Right atrium auricular region (tissue), 2 donors: ENCODE data around the gene LSM7. TPM values are rescaled to one million over a fixed set of nuclear protein-coding genes. Genes with fewer than 3 reads are reported as not detected.

Experiments
- DNase-seq: peaks from one replicate; pipeline ENCODE4 v3.0.0-alpha.2; 2019; ENCODE audit warnings: low spot score
- H3K27ac ChIP-seq, 2 donors: fragments of 200-600 bp; sonication (generic); 1 replicate in 1 of 2; 2 replicates in 1 of 2; pipeline ENCODE4 v1.5.1; 2016 to 2019
- H3K27me3 ChIP-seq, 2 donors: fragments of 200-600 bp; sonication (generic); one replicate each; pipeline versions ENCODE4 v1.5.1 to v1.6.0; 2017 to 2019
- H3K36me3 ChIP-seq: fragments of 200-600 bp; sonication (generic); one replicate; pipeline ENCODE4 v1.5.1; 2016
- H3K4me1 ChIP-seq, 2 donors: fragments of 200-600 bp; sonication (generic); one replicate each; pipeline versions ENCODE4 v1.5.1 to v1.6.0; 2017 to 2019
- H3K4me3 ChIP-seq, 2 donors: fragments of 200-600 bp; sonication (generic); 1 replicate in 1 of 2; 2 replicates in 1 of 2; pipeline ENCODE4 v1.5.1; 2017 to 2019; ENCODE audit warnings: mild to moderate bottlenecking in 1 of 2, moderate library complexity in 1 of 2
- H3K9me3 ChIP-seq, 2 donors: fragments of 200-600 bp; sonication (generic); one replicate each; pipeline ENCODE4 v1.5.1; 2019
- total RNA-seq, 2 donors: library from RNA; depleted of rRNA; stranded (reverse); fragments of >200 nt; gene quantifications; one replicate each; pipeline ENCODE4 v1.1.0, GENCODE V29; 2016
- TF ChIP-seq, protein P1 (sequence below), 2 donors: fragments of 200-600 bp; sonication (generic); IDR thresholded peaks; one replicate each; pipeline ENCODE4 v1.5.1; 2019; ENCODE audit warnings: antibody characterized with exemption in 2 of 2

Gene LSM7
- total RNA-seq, 2 donors from 2014 or later: 38.6 to 104 TPM

DNA sequence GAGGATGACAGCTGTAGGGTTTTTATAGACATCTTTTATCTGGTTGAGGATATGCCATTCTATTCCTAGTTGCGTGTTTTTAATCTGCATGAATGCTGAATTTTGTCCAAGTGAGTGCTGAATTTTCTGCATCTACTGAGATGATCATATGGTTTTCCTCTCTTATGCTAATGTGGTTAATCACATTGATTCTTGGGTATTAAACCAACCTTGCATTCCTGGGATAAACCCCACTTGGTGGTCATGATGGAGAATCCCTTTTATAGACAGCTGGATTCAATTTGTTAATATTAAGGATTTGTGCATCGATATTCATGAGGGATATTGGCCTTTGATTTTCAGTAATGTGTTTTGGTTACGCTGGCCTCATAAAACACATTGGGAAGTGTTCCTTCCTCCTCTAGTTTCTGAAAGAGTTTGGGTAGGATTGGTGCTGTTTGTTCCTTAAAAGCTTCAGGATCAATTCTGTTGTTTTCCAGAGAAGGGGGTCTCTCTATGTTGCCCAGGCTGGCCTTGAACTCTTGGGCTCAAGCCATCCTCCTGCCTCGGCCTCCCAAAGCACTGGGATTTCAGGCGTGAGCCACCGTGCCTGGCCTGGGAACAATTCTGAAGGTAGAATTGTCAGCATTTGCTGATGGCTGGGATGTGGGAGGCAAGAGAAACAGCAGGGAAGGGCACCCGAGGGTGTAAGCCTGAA lies 13.1 kb downstream of the LSM7 start:
- H3K4me3 ChIP-seq: no peak overlapping the region
- no peak overlapping the region for H3K27ac ChIP-seq
- H3K4me1 ChIP-seq: peaks cover 0 to 4% of the 10 kb centered on the region in 2 donors
- DNase-seq: no peak
- peaks cover 0 to 3% of the 10 kb centered on the region in 2 donors for H3K9me3 ChIP-seq
- peaks cover 0 to 8% of the 10 kb centered on the region in 2 donors for H3K27me3 ChIP-seq
- H3K36me3 ChIP-seq: no peaks in the 10 kb centered on the region
- TF ChIP-seq, protein P1, sequence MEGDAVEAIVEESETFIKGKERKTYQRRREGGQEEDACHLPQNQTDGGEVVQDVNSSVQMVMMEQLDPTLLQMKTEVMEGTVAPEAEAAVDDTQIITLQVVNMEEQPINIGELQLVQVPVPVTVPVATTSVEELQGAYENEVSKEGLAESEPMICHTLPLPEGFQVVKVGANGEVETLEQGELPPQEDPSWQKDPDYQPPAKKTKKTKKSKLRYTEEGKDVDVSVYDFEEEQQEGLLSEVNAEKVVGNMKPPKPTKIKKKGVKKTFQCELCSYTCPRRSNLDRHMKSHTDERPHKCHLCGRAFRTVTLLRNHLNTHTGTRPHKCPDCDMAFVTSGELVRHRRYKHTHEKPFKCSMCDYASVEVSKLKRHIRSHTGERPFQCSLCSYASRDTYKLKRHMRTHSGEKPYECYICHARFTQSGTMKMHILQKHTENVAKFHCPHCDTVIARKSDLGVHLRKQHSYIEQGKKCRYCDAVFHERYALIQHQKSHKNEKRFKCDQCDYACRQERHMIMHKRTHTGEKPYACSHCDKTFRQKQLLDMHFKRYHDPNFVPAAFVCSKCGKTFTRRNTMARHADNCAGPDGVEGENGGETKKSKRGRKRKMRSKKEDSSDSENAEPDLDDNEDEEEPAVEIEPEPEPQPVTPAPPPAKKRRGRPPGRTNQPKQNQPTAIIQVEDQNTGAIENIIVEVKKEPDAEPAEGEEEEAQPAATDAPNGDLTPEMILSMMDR (IDR thresholded peaks at IDR 0.05): no peak

GRCh38 chr19:2312820-2313501 lies 15.4 kb downstream of the LSM7 start:
- Histone ChIP-seq H3K27ac (no peak overlapping the region), H3K9me3 (peaks cover 0 to 3% of the 10 kb centered on the region in 2 donors), H3K27me3 (peaks cover 0 to 8% of the 10 kb centered on the region in 2 donors), H3K4me3 (no peak overlapping the region), H3K36me3 (no peaks in the 10 kb centered on the region), H3K4me1 (peaks cover 0 to 4% of the 10 kb centered on the region in 2 donors)
- TF ChIP-seq, protein P1 (IDR thresholded peaks at IDR 0.05): no peak
- no peak for DNase-seq

DNA sequence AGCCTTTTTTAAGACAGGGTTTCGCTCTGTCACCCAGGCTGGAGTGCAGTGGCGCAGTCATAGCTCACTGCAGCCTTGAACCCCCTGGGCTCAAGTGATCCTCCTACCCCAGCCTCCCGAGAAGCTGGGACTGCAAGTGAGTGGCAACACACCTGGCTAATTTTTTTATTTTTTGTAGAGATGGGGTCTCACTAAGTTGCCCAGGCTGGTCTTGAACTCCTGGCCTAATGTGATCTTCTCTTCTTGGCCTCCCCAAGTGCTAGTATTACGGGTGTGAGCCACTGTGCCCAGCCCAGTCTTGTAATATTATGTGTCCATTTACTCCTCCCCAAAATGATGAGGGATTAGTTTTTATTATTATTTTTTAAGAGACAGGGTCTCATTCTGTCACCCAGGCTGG lies 17.3 kb downstream of the LSM7 start:
- no peak overlapping the region for H3K4me3 ChIP-seq
- TF ChIP-seq, protein P1 (IDR thresholded peaks at IDR 0.05): no peak
- H3K4me1 ChIP-seq: peaks cover 0 to 8% of the 10 kb centered on the region in 2 donors
- H3K27ac ChIP-seq: no peak overlapping the region
- DNase-seq: no peak
- peaks cover 0 to 3% of the 10 kb centered on the region in 2 donors for H3K9me3 ChIP-seq
- H3K36me3 ChIP-seq: no peaks in the 10 kb centered on the region
- peaks cover 0 to 14% of the 10 kb centered on the region in 2 donors for H3K27me3 ChIP-seq

DNA sequence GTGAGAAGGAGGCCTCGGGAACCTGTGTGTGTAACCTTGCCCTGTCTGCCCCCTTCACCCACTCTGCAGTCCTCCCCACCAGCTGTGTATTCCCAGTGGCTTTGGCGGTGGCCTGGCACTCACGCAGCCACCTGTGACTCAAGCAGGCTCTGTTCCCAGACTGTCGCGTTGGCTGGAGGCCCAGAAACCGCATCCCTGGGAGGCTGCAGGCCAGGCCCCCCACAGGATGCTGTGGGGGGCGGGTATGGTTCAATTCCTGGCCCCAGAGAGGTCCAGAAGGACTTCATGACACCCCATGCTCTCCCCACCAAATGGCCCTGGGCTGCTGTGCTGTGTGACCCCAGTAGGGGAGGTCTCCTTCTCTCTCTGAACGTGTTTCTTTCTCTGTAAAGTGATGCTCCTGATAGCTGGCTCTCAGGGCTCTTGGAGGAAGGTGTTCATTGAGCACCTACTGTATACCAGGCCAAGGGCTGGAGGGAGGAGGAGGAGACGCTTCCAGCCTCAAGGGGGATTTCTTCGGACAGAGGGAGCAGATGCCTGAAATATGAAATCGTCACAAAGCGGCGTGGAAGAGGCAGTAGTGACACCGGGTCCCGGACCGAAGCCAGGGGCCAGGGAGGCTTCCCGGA lies 18.5 kb downstream of the LSM7 start:
- Histone ChIP-seq H3K27ac (no peak overlapping the region), H3K36me3 (no peaks in the 10 kb centered on the region), H3K4me1 (peaks cover 0 to 4% of the 10 kb centered on the region in 2 donors), H3K27me3 (peaks cover 0 to 14% of the 10 kb centered on the region in 2 donors), H3K4me3 (no peak overlapping the region), H3K9me3 (peaks cover 0 to 1% of the 10 kb centered on the region in 2 donors)
- TF ChIP-seq, protein P1 (IDR thresholded peaks at IDR 0.05): no peak
- DNase-seq: no peak

DNA sequence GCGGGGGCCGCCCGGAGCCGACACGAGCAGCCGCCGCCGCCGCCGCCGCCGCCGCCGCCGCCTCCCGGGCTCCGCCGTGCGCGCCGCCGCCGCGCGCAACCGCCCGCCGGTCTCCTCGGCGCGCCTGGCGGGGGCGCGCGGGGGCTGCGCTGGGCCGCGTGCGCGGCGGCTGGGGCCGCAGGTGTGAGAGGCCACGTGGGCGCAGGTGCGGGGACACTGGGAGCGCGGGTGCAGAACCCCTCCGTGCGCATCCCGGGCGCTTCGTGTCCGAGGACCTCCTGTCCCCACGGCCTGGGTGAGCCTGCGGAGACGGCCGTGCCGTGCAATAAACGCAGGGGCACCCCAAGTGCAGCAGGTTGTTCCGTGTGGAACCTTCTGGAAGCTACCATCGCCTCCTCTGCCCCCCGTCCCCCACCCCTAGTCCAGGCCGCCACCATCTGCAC lies 20.3 kb downstream of the LSM7 start, which contains the start of gene LINGO3:
Gene LINGO3, minus strand, starts transcription at position 41 of the 443 bp plus-strand sequence. CDS start 16,378 bp downstream, outside the sequence.
- Histone ChIP-seq H3K27ac (no peak within 1 kb of the TSS), H3K4me3 (no peak within 1 kb of the TSS), H3K27me3 (peaks cover 0 to 14% of the 10 kb centered on the region in 2 donors), H3K4me1 (peaks cover 0 to 4% of the 10 kb centered on the region in 2 donors), H3K9me3 (no peaks in the 10 kb centered on the region), H3K36me3 (no peaks in the 10 kb centered on the region)
- no peak for DNase-seq
- TF ChIP-seq, protein P1 (IDR thresholded peaks at IDR 0.05): no peak
